SK-MEL-5 (cell line): ENCODE data around the gene EAF1. TPM values are rescaled to one million over a fixed set of nuclear protein-coding genes. Genes with fewer than 3 reads are reported as not detected.
"Not testable (repeated sequence)": the region's sequence is repeated elsewhere in the genome, so short reads cannot be mapped to it uniquely, and the experiment has no call there.

Experiments
- DNase-seq: peaks from one replicate; pipeline ENCODE4 v3.0.0-alpha.2; 2016; ENCODE audit warnings: low read depth, low spot score
- in situ Hi-C: cut with HindIII; loops from 2 replicates; pipeline ENCODE4 v1.10.0; 2016; ENCODE audit warnings: low sequenced_read_pairs, high pct_unique_total_duplicates, low pct_unique_long_range_greater_than_20kb
- polyA plus RNA-seq, 2 experiments: library from polyadenylated mRNA; depleted of rRNA; stranded (reverse); fragments of >200 nt; gene quantifications; 2 replicates each; pipeline ENCODE4 v1.2.3, GENCODE V29; 2015
- total RNA-seq: library from RNA; depleted of rRNA; stranded (reverse); fragments of >200 nt; shearing (Covaris generic); gene quantifications from 2 replicates; pipeline ENCODE4 v1.2.3, GENCODE V29; 2014; rRNA removed

Gene EAF1
- 28.6 and 30.5 TPM in 2 replicates for total RNA-seq
- polyA plus RNA-seq (2015; cell fraction: cytosol; rRNA removed) = 20.8 and 24.1 TPM in 2 replicates
- 16.4 and 22.7 TPM in 2 replicates for polyA plus RNA-seq (2015; cell fraction: nucleus; rRNA removed)

DNA sequence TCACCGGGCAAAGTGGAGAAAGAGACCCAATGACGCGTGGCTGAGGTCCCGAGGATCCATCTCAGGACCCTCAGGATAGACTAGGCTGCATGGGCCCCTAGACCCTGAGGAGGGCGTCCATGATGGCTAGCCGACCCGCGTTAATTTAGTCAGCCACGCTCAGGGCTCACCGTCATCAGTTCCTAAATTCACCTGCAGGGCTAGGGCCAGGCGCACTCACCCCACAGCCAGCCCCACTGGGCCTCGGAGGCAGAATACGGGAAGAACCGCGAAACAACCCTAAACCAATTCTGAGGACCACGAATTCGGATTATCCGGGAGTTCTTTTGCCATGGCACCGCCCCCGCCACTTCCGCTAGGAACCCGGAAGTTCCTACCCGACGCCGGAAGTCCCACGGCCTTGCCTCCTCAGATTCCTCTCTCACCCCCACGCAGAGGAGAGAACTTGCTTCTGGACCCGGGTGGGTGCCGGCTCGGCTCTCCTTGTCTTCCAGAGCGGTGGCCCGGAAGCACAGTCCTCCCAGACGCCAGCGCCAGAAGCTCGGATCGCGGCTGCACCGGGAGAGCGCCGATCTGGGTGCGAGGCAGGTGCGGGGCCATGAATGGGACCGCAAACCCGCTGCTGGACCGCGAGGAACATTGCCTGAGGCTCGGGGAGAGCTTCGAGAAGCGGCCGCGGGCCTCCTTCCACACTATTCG lies at the start of gene EAF1, which contains the start of gene METTL6:
EAF1 (plus strand) TSS at position 417 of the 699 bp plus-strand sequence; CDS start at position 599, 182 bp downstream.
METTL6 (minus strand) TSS at position 363 of the 699 bp plus-strand sequence. CDS start 1,033 bp downstream, outside the sequence.
- DNase-seq = peak; percentile 78
- in situ Hi-C loops = no loop called here

DNA sequence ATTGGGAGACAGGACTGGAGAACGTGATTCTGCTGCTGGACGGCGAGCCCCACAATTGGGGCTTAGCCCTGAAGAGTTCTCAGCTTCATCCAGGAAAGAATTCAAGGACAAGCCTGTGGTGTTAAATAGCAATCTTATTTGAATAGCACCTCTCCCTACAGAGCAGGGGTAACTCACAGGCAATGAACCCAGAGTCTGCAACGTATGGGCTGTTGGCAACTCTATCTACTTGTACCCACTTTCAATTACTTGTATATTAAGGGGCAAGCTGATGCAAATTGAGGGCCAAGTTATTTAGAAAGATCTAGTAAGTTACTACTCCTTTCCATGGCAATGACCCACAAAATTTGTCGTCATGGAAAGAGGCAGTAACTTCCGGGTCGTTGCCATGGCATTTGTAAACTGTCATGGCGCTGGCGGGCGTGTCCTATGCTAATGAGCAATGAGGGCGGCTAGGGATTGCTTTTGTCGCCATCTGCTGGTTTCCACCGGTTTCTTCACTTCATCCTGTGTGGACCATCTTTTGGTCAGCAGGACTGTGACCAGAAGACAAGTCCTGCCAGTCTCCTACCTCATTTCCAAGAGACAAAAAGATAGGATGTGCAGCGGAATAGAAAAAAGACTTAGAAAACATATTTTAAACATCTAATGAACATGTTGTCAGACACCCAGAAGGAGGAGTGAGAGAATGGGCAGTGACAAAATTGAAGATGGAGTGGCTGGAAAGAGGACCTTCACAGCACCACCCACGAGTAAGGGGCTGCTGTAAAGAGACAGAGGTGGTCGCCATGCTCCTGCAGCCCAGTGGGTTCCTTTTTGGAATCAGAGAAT lies 49.2 kb upstream of the EAF1 start:
- DNase-seq = peak; percentile 96
- in situ Hi-C loops = no loop called here

DNA sequence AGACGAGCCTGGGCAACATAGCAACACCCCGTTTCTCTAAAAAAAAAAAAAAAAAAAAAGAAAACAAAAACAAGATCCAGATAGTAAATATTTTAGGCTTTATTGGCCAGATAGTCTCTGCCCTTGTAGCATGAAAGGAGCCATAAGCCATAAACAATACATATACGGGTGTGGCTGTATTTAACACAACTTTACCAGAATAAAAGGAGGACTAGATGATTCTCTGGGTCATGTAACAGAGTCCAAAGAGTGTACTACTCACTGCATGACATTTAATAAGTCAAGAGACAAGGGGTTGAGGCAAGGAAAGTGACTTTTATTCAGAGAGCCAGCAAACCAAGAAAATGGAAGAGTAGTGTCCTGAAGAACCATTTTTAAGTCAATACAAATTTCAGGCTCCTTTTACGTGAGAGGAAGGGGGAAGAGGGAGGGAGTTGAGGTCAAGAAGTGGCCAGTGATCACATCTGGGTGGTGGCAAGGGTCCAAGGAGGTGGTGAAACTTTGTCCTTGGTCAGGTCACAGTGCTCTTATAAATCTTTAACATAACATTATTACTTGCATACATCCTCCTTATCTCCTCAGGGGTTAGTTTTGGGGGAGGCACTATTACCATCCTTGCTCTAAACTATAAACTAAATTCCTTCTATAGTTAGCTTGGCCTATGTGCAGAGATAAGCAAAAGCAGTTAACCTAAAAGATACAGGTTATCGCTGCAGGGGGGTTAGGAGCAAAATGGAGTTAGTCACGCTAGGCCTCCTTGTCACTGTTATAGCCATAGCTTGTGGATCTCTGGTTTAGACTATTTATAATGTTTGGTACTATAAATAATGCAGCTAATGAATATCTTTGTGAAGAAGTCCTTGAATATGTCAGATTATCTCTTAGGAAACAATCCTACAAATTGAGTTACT lies 46.2 kb upstream of the EAF1 start:
- no peak for DNase-seq
- in situ Hi-C loops = no loop called here

DNA sequence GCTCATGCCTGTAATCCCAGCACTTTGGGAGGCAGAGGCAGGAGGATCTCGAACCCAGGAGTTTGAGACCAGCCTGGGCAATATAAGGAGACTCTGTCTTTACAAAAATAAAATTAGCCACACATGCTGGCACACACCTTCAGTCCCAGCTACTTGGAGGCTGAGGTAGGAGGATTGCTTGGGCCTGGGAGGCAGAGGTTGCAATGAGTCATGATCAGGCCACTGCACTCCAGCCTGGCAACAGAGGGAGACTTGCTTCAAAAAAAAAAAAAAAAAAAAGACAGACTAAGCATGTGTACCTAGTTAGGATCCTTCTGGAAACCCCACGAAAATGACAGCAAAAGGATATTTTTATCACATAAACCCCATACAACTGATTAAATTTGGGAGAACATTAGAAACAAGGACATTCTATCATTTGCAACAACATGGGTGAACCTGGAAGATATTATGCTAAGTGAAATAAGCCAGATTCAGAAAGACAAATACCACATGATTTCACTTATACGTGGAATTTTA lies 44.9 kb upstream of the EAF1 start:
- in situ Hi-C loops = no loop called here

DNA sequence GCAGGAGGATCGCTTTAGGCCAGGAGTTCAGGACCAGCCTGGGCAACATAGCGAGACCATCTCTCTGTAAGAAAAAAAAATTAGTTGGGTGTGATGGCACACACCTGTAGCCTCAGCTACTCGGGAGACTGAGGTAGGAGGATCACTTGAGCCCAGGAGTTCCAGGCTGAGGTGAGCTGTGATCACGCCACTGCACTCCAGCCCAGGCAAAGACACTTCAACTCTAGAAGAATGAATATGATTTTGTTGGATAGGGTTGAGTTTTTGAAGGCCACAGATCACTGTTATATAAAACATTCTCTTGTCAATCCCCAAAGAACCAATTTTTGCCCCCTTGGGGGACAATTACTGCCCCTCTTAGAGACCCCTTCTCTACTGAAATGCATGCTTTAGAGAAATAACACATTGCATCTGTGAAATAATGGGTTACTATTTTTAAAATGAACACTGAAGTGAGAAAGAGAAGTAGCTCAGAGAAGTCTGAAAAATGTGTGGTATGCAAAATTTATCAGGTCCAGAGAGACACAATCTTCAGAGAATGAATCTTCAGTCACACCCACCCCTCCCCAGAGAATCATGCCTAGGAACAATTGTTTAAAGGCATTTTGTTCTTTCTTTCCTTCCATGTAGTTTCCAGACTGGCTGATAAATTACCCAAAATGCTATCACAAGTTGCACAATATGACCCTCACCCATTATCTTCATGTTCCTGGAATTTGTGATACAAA lies 42.7 kb upstream of the EAF1 start:
- in situ Hi-C loops = no loop called here
- no peak for DNase-seq

More for the DNA sequence above, 44.9 kb upstream of the EAF1 start:
- DNase-seq = no peak

DNA sequence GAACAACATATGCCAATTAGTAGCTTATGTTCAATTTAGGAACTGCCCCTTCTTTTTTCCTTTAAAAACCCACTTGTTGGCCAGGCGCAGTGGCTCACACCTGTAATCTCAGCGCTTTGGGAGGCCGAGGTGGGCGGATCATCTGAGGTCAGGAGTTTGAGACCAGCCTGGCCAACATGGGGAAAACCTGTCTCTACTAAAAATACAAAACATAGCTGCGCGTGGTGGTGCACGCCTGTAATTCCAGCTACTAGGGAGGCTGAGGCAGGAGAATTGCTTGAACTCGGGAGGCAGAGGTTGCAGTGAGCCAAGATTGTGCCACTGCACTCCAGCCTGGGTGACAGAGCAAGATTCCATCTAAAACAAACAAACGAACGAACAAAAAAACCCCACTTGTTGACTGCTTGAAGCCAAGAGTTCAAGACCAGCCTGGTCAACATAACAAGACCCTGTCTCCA lies 42.1 kb upstream of the EAF1 start:
- in situ Hi-C loops, DNase-seq: not testable (repeated sequence)

DNA sequence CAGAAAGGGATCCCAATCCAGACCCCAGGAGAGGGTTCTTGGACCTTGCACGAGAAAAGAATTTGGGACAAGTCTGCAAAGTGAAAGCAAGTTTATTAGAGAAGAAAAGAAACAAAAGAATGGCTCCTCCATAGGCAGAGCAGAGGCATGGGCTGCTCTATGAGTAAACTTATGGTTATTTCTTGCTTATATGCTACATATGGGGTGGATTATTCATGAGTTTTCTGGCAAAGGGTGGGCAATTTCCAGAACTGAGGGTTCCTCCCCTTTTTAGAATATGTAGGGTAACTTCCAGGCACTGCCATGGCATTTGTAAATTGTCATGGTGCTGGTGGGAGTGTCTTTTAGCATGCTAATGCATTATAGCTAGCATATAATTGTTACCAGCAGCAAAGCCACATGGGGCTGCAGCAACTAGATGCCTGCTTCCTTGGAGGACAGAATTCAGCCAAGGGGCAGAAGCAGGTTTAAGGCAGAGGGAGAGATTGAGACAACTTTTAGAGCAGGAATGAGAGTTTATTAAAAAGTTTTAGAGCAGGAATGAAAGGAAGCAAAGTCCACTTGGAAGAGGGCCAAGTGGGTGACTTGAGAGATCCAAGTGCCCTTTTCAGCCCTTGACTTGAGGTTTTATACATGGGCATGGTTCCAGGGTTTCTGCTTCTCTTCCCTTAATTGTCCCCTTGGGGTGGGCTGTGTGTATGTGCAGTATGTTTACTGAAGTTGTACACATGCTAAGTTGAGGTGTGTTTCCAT lies 41.3 kb upstream of the EAF1 start:
- DNase-seq = peak; percentile 71
- in situ Hi-C loops = no loop called here

DNA sequence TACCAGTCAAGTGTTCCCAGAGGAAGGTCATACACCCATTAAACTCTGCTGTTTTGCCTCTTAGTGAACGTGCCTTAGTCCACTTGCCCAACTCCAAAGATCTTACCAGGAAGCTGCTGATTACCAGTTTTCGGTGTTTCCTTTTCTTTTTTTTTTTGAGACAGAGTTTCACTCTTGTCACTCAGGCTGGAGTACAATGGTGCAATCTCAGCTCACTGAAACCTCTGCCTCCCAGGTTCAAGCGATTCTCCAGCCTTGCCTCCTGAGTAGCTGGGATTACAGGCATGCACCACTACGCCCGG lies 40.8 kb upstream of the EAF1 start:
- DNase-seq, in situ Hi-C loops: not testable (repeated sequence)

DNA sequence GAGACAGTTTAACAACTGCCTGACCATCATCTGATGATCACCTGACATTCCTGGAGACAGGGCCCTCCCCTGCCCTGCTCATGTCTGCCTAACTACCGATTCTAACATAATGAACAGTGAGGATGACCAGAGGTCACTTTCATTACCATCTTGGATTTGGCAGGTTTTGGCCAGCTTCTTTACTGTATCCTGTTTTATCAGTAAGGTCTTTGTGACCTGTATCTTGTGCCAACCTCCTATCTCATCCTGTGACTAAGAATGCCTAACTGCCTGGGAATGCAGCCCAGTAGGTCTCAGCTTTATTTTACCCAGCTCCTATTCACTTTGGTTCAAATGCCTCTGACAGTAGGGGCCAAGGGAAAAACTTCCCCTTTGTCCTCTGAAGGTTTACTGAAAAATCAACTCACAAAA lies 40.2 kb upstream of the EAF1 start:
- peak; percentile 96 for DNase-seq
- in situ Hi-C loops = no loop called here

DNA sequence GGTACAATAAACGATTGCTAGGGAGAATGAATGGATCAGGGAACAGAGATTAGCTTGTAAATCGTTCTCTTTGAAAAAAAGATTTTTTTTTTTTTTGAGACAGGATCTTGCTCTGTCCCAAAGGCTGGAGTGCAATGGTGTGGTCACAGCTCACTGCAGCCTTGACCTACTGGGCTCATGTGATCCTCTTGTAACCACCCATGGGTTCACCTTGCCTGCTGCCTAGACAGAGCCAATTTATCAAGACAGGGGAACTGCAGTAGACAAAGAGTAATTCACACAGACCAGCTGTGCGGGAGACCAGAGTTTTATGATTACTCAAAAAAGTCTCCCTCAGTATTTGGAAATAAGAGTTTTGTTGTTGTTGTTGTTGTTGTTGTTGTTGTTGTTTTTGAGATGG lies 39.7 kb upstream of the EAF1 start:
- peak; percentile 92 for DNase-seq
- in situ Hi-C loops = no loop called here

DNA sequence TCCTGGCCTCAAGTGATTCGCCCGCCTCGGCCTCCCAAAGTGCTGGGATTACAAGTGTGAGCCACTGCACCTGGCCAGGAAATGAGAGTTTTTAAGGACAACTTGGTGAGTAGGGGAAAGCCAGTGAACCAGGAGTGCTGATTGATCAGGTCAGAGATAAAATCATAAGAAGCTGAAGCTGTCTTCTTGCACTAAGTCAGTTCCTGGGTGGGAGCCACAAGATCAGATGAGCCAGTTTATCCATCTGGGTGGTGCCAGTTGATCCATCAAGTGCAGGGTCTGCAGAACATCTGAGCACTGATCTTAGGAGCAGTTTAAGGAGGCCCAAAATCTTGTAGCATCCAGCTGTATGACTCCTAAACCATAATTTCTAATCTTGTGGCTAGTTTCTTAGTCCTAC lies 39.1 kb upstream of the EAF1 start:
- in situ Hi-C loops, DNase-seq: not testable (repeated sequence)

DNA sequence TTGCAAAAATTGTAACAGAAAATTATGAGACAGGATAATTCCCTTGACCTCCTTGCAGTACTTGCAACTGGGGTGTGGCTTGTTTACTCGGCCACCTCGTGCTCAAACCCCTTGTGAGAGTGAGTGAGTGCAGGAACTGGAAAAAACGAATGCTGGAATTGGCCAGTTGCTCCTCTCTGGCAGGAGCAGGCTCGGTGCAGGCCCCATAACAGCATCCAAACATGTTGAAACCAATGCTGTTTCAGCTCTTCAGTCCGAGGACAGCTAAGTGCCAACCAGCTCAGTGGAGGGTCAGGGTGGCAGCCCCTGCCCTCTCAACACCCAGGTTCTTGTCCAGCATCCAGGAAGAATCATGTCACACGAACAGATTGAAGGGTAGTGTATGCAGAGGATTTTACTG lies 36.9 kb upstream of the EAF1 start:
- in situ Hi-C loops = no loop called here
- DNase-seq = peak; percentile 35

DNA sequence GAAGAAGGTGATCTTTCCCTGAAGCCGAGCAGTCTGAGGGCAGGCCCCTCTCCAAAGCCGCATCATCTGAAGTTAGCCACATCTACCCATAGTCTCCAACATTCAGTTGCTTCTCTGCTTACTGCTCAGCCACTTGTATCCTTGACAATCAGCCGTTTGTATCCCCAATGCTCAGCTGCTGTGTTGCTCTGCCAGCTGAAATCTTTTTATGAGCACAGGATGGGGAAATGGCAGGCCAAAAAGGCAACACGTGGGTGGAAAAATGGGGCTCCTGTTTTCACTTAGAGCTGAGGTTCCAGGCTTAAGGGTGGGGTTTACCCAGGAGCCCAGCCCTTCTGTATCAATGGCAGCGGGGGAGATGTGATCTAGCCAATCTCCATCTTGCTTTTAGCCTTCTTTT lies 36.4 kb upstream of the EAF1 start:
- DNase-seq = peak; percentile 91
- in situ Hi-C loops = no loop called here

DNA sequence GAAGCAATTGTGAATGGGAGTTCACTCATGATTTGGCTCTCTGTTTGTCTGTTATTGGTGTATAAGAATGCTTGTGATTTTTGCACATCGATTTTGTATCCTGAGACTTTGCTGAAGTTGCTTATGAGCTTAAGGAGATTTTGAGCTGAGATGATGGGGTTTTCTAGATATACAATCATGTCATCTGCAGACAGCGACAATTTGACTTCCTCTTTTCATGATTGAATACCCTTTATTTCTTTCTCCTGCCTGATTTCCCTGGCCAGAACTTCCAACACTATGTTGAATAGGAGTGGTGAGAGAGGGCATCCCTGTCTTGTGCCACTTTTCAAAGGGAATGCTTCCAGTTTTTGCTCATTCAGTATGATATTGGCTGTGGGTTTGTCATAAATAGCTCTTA lies 34.1 kb upstream of the EAF1 start:
- DNase-seq, in situ Hi-C loops: not testable (repeated sequence)

DNA sequence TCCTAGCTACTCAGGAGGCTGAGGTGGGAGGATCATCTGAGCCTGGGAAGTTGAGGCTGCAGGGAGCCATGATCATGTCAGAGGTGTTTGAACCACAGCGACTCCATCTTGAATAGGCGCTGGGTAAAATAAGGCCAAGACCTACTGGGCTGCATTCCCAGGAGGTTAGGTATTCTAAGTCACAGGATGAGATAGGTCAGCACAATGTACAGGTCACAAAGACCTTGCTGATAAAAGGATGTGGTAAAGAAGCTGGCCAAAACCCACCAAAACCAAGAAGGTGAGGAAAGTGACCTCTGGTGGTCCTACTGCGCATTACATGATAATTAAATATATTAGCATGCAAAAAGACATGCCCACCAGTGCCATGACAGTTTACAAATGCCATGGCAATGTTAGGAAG lies 28.7 kb upstream of the EAF1 start:
- in situ Hi-C loops = not testable (repeated sequence)
- peak; percentile 67 for DNase-seq

DNA sequence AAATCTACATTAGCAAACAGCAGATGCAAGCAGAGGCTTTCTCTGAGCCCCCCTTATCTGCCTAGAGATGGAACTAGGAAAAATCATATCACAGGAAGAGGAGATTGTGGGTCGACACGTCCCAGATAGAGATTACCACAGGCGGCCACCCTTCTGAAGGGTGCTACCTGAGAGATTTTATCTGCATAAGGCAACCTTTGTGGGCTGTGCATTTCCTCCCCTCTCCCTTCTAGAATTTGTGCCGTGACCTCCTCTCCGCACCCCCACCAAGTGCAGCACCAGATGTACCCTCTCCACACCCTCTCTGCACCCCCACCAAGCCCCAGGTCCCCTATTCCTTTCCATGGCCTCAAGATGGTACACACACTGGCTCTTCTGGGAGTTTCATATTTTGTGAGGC lies 27.4 kb upstream of the EAF1 start:
- in situ Hi-C loops = no loop called here
- DNase-seq = no peak
